PC-9 (cell line): ENCODE results near the gene MAN1A1.

Source experiments
- EZH2 ChIP-seq: fragments of 200-600 bp; sonication (generic); IDR thresholded peaks from 2 replicates; pipeline ENCODE4 v1.8.0; 2017; ENCODE audit warnings: antibody characterized with exemption, low read depth
- TF ChIP-seq, protein P1 (sequence below): fragments of 200-600 bp; sonication (generic); conservative IDR thresholded peaks from 2 replicates; pipeline ENCODE4 v1.6.1; 2017; ENCODE audit warnings: mixed run types, antibody characterized with exemption, mild to moderate bottlenecking, moderate library complexity

GRCh38 chr6:119296036-119297035 lies 53.2 kb downstream of the MAN1A1 start:
- TF ChIP-seq, protein P1, sequence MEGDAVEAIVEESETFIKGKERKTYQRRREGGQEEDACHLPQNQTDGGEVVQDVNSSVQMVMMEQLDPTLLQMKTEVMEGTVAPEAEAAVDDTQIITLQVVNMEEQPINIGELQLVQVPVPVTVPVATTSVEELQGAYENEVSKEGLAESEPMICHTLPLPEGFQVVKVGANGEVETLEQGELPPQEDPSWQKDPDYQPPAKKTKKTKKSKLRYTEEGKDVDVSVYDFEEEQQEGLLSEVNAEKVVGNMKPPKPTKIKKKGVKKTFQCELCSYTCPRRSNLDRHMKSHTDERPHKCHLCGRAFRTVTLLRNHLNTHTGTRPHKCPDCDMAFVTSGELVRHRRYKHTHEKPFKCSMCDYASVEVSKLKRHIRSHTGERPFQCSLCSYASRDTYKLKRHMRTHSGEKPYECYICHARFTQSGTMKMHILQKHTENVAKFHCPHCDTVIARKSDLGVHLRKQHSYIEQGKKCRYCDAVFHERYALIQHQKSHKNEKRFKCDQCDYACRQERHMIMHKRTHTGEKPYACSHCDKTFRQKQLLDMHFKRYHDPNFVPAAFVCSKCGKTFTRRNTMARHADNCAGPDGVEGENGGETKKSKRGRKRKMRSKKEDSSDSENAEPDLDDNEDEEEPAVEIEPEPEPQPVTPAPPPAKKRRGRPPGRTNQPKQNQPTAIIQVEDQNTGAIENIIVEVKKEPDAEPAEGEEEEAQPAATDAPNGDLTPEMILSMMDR: no peak
- TF ChIP-seq EZH2: no peak
